ENCODE measurements around the gene ZMYND8.

GRCh38 chr20:47243532-47244305, 112.8 kb downstream of the ZMYND8 start:
- TF ChIP-seq REST (IDR thresholded peaks at IDR 0.05; ENCODE audit: insufficient read depth in 1 of 2, low read depth in 2 of 2, low read length in 2 of 2) = no peak
- no peak for TF ChIP-seq POLR2AphosphoS5 (IDR thresholded peaks at IDR 0.05; ENCODE audit: low read depth, low read length)

All from PFSK-1 (cell line).